Keratinocyte (primary cell): ENCODE data around the gene ZHX3. TPM values are rescaled to one million over a fixed set of nuclear protein-coding genes. Genes with fewer than 3 reads are reported as not detected.

Experiments used
- DNase-seq: peaks from one replicate; pipeline ENCODE4 v3.0.0-alpha.2; 2011; ENCODE audit warnings: low read depth, missing footprints, low spot score
- FAIRE-seq: peaks from 2 replicates; lab custom pipeline; 2011; peaks lifted over from hg19 to GRCh38; lab: Jason Lieb, UNC
- H2AFZ ChIP-seq: 2 replicates; pipeline ENCODE4 v1.6.0; 2012; ENCODE audit warnings: low read length, control low read depth, inconsistent platforms; ENCODE audit not compliant: control insufficient read depth
- H3K27ac ChIP-seq: 2 replicates; pipeline ENCODE4 v1.5.1; 2011; ENCODE audit warnings: low read length; ENCODE audit not compliant: control insufficient read depth, insufficient read depth
- H3K27me3 ChIP-seq: 3 replicates; pipeline ENCODE4 v1.6.0; 2011; ENCODE audit warnings: low read length; ENCODE audit not compliant: control insufficient read depth, insufficient read depth; ENCODE audit errors: extremely low read depth
- H3K36me3 ChIP-seq, 2 experiments: 2 replicates in 1 of 2; 3 replicates in 1 of 2; pipeline ENCODE4 v1.5.1; 2011; ENCODE audit warnings: low read length in 2 of 2, mild to moderate bottlenecking in 1 of 2; ENCODE audit not compliant: control insufficient read depth in 2 of 2, insufficient read depth in 2 of 2; ENCODE audit errors: extremely low read depth in 1 of 2
- H3K4me1 ChIP-seq: 3 replicates; pipeline ENCODE4 v1.5.1; 2011; ENCODE audit warnings: low read length; ENCODE audit not compliant: control insufficient read depth, insufficient read depth; ENCODE audit errors: extremely low read depth
- H3K4me2 ChIP-seq: 3 replicates; pipeline ENCODE4 v1.6.0; 2011; ENCODE audit warnings: low read depth, low read length; ENCODE audit not compliant: control insufficient read depth, insufficient read depth; ENCODE audit errors: extremely low read depth
- H3K4me3 ChIP-seq, 3 experiments: fragments of 200-600 bp in 1 of 3; sonication (generic) in 1 of 3; 2 replicates in 2 of 3; 3 replicates in 1 of 3; pipeline ENCODE4 v1.5.1; 2011 to 2016; ENCODE audit warnings: low read length in 3 of 3, mild to moderate bottlenecking in 3 of 3, control low read depth in 2 of 3, inconsistent platforms in 1 of 3, low read depth in 1 of 3, mixed read lengths in 1 of 3, mixed run types in 1 of 3, moderate library complexity in 1 of 3; ENCODE audit not compliant: control insufficient read depth in 2 of 3, insufficient read depth in 2 of 3; ENCODE audit errors: extremely low read depth in 1 of 3
- H3K79me2 ChIP-seq: 2 replicates; pipeline ENCODE4 v1.6.0; 2012; ENCODE audit warnings: low read length; ENCODE audit not compliant: control insufficient read depth, insufficient read depth
- H3K9ac ChIP-seq: 3 replicates; pipeline ENCODE4 v1.6.0; 2011; ENCODE audit warnings: low read length; ENCODE audit not compliant: control insufficient read depth, insufficient read depth; ENCODE audit errors: extremely low read depth
- H3K9me1 ChIP-seq: 3 replicates; pipeline ENCODE4 v1.6.0; 2011; ENCODE audit warnings: low read length; ENCODE audit not compliant: control insufficient read depth, insufficient read depth; ENCODE audit errors: extremely low read depth
- H3K9me3 ChIP-seq: 2 replicates; pipeline ENCODE4 v1.5.1; 2012; ENCODE audit warnings: low read depth, low read length; ENCODE audit not compliant: control insufficient read depth
- H4K20me1 ChIP-seq: 3 replicates; pipeline ENCODE4 v1.6.0; 2011; ENCODE audit warnings: low read length; ENCODE audit not compliant: control insufficient read depth, insufficient read depth; ENCODE audit errors: extremely low read depth
- CTCF ChIP-seq, 3 experiments: IDR thresholded peaks in 1 of 3; conservative IDR thresholded peaks in 1 of 3; optimal IDR thresholded peaks in 1 of 3; 2 replicates in 2 of 3; 3 replicates in 1 of 3; pipeline versions ENCODE3 to v1.5.1; 2011; ENCODE audit warnings: low read length in 3 of 3, mild to moderate bottlenecking in 3 of 3, moderate library complexity in 2 of 3, control low read depth in 1 of 3, inconsistent platforms in 1 of 3; ENCODE audit not compliant: insufficient read depth in 2 of 3; ENCODE audit errors: extremely low read depth in 1 of 3
- EZH2 ChIP-seq: IDR thresholded peaks from one replicate; pipeline ENCODE4 v1.6.1; 2012; ENCODE audit warnings: inconsistent platforms, mild to moderate bottlenecking, low read length, moderate library complexity
- dilution Hi-C: fragments of 300-500 bp; cut with MboI; formaldehyde crosslinking; loops from one replicate; pipeline ENCODE4 v1.7.0; 2020; ENCODE audit warnings: low sequenced_read_pairs; ENCODE audit not compliant: extremely low pct_ligation_motif_present
- polyA plus RNA-seq, 5 experiments: library from polyadenylated mRNA; depleted of rRNA in 3 of 5; stranded (reverse) in 3 of 5; stranded (forward) in 1 of 5; unstranded in 1 of 5; fragments of >200 nt; gene quantifications; 1 replicate in 1 of 5; 2 replicates in 3 of 5; 3 replicates in 1 of 5; pipeline versions ENCODE4 v1.2.1 to v1.2.3, GENCODE V29; 2011 to 2012; ENCODE audit warnings: missing spikeins in 2 of 5, low read depth in 1 of 5, low replicate concordance in 1 of 5

Gene ZHX3
- polyA plus RNA-seq, 1 donor (not counting 4 experiments of a cell fraction or from before 2014, with no cell fraction given) = 16.5 TPM

GRCh38 chr20:41363601-41364000 lies 46.1 kb upstream of the ZHX3 start:
- no peaks in the 10 kb centered on the region for H3K4me1 ChIP-seq
- H3K9me3 ChIP-seq = no peaks in the 10 kb centered on the region
- H3K9me1 ChIP-seq = no peaks in the 10 kb centered on the region
- peaks cover 41% of the 10 kb centered on the region for H3K27me3 ChIP-seq
- TF ChIP-seq EZH2 = no peak
- no peak for TF ChIP-seq CTCF (optimal IDR thresholded peaks at IDR 0.05 in 1 of 3, IDR thresholded peaks at IDR 0.05 in 1 of 3, conservative IDR thresholded peaks at IDR 0.05 in 1 of 3; ENCODE audit: extremely low read depth in 1 of 3, insufficient read depth in 2 of 3, low read length in 3 of 3)
- no peak overlapping the region for H2AFZ ChIP-seq
- H3K79me2 ChIP-seq = no peaks in the 10 kb centered on the region
- H3K4me2 ChIP-seq = no peak overlapping the region
- no peak for FAIRE-seq
- peaks cover 0 to 4% of the 10 kb centered on the region in 2 experiments for H3K36me3 ChIP-seq
- DNase-seq = no peak
- no peaks in the 10 kb centered on the region for H4K20me1 ChIP-seq
- H3K27ac ChIP-seq = no peak overlapping the region
- H3K9ac ChIP-seq = no peak overlapping the region
- H3K4me3 ChIP-seq = no peak overlapping the region
- dilution Hi-C loops = no loop called here

- Histone ChIP-seq H3K27me3 (peaks cover 35% of the 10 kb centered on the region), H3K4me1 (no peaks in the 10 kb centered on the region), H3K9ac (no peak overlapping the region), H3K9me3 (no peaks in the 10 kb centered on the region), H3K36me3 (peaks cover 8 to 10% of the 10 kb centered on the region in 2 experiments), H3K4me2 (no peak overlapping the region), H3K27ac (no peak overlapping the region), H3K4me3 (no peak overlapping the region), H4K20me1 (no peaks in the 10 kb centered on the region), H3K79me2 (no peaks in the 10 kb centered on the region), H2AFZ (no peak overlapping the region), H3K9me1 (no peaks in the 10 kb centered on the region)
- FAIRE-seq (no peak), DNase-seq (no peak)
- TF ChIP-seq CTCF (optimal IDR thresholded peaks at IDR 0.05 in 1 of 3, IDR thresholded peaks at IDR 0.05 in 1 of 3, conservative IDR thresholded peaks at IDR 0.05 in 1 of 3; ENCODE audit: extremely low read depth in 1 of 3, insufficient read depth in 2 of 3, low read length in 3 of 3) (no peak), EZH2 (no peak)
- dilution Hi-C loops = no loop called here
Measured at GRCh38 chr20:41362748-41363140, 45.2 kb upstream of the ZHX3 start.
